Left lung (tissue), 10 donors: ENCODE measurements around the gene DNAJC5. TPM values are rescaled to one million over a fixed set of nuclear protein-coding genes. Genes with fewer than 3 reads are reported as not detected.

Experiments
- ATAC-seq: fragments of 200-7000 bp; cut with Tn5 transposase; one replicate; pipeline ENCODE4 v1.9.1; 2020; ENCODE audit warnings: moderate library complexity
- DNase-seq, 4 donors: peaks; one replicate each; pipeline ENCODE4 v3.0.0-alpha.2; 2013 to 2020
- H3K27ac ChIP-seq, 2 donors: fragments of 200-600 bp; sonication (generic) in 1 of 2; one replicate each; pipeline versions ENCODE4 v1.5.0 to v1.8.0; 2020 to 2021
- H3K27me3 ChIP-seq, 2 donors: fragments of 200-600 bp; sonication (generic) in 1 of 2; one replicate each; pipeline versions ENCODE4 v1.5.0 to v1.8.0; 2020 to 2021
- H3K36me3 ChIP-seq, 2 donors: fragments of 200-600 bp; sonication (generic) in 1 of 2; one replicate each; pipeline versions ENCODE4 v1.5.0 to v1.8.0; 2020 to 2021
- H3K4me1 ChIP-seq, 2 donors: fragments of 200-600 bp; one replicate each; pipeline ENCODE4 v1.8.0; 2021
- H3K4me3 ChIP-seq, 2 donors: fragments of 200-600 bp; sonication (generic) in 1 of 2; one replicate each; pipeline versions ENCODE4 v1.5.0 to v1.8.0; 2020 to 2021; ENCODE audit warnings: mild to moderate bottlenecking in 1 of 2
- H3K9me3 ChIP-seq, 2 donors: fragments of 200-600 bp; sonication (generic) in 1 of 2; one replicate each; pipeline versions ENCODE4 v1.5.0 to v1.8.0; 2020 to 2021
- intact Hi-C, 2 donors: fragments of 100-400 bp; cut with DNase I; formaldehyde crosslinking; loops; one replicate each; pipeline versions ENCODE4 v1.11.2 to v1.14.2; 2022
- polyA plus RNA-seq, 6 donors: library from polyadenylated mRNA; unstranded; fragments of 120-200 nt; gene quantifications; one replicate each; pipeline ENCODE4 v1.2.1, GENCODE V29; 2013; ENCODE audit not compliant: insufficient read length in 6 of 6
- total RNA-seq, 2 donors: library from RNA; stranded (reverse); fragmentation: NEBNext Ultra II Directional; extraction: Animal tissue kit (Norgen Biotek cat#: 25700); gene quantifications; one replicate each; pipeline ENCODE4 v1.2.1, GENCODE V29; 2021
- TF ChIP-seq, protein P1 (sequence below), 2 donors: fragments of 200-600 bp; sonication (generic) in 1 of 2; IDR thresholded peaks; one replicate each; pipeline versions ENCODE4 v1.5.0 to v1.8.0; 2021; ENCODE audit warnings: antibody characterized with exemption in 2 of 2
- donor health status: DM: no; HTN: yes; CAD: no.
- donor health status: DM: no; HTN: no; CAD: no.

Gene DNAJC5
- total and polyA plus RNA-seq, 8 donors: 17.5 to 59.5 (median 25.3) TPM

DNA sequence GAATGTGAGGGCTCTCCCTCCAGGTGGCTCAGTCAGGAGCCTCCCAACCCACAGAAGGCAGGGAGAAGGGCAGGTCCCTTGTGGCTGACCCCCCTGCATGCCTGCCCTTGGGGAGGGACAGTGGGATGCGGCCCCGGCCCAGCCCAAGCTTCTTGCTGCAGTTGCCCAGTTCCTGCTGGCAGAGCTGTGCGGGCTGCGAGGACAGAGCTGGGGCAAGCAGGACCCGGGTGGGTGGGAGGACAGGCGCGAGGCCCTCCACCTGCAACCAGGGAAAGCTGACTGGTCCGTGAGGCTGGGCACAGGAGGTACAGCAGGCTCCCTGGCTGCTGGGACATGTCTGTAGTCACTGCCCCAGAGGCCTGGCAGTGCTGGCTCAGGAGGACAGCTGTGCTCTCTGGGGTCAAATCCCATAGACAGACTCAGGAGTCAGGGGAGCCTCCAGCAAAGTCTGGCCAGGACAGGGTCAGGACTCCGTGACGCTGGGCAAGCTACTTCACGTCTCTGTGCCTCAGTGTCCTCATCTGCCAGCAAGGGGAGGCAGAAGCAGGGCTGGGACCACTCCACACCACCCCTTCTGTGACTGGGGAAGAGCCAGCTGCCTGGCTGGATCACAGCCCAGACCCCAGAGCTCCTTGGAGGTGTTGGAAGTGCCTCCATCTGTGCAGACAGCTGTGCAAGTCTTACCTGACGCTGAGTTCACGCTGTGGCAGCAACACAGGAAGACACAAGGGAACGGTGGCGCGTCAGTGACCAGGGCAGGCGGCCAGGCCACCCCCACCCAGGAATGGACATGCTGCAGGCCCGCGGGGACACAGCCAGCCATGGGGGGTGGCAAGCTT is 48.3 kb downstream of the DNAJC5 start:
- TF ChIP-seq, protein P1, sequence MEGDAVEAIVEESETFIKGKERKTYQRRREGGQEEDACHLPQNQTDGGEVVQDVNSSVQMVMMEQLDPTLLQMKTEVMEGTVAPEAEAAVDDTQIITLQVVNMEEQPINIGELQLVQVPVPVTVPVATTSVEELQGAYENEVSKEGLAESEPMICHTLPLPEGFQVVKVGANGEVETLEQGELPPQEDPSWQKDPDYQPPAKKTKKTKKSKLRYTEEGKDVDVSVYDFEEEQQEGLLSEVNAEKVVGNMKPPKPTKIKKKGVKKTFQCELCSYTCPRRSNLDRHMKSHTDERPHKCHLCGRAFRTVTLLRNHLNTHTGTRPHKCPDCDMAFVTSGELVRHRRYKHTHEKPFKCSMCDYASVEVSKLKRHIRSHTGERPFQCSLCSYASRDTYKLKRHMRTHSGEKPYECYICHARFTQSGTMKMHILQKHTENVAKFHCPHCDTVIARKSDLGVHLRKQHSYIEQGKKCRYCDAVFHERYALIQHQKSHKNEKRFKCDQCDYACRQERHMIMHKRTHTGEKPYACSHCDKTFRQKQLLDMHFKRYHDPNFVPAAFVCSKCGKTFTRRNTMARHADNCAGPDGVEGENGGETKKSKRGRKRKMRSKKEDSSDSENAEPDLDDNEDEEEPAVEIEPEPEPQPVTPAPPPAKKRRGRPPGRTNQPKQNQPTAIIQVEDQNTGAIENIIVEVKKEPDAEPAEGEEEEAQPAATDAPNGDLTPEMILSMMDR (IDR thresholded peaks at IDR 0.05): no peak
- Histone ChIP-seq H3K4me3 (no peak overlapping the region), H3K4me1 (peaks cover 0 to 53% of the 10 kb centered on the region in 2 donors), H3K27me3 (no peaks in the 10 kb centered on the region), H3K36me3 (peaks cover 0 to 70% of the 10 kb centered on the region in 2 donors), H3K9me3 (no peaks in the 10 kb centered on the region), H3K27ac (peak overlapping the region; percentile 33 to 73)
- peak in 1 of 4 donors; percentile 85 for DNase-seq
- intact Hi-C loops: no loop called here
- ATAC-seq: no peak

DNA sequence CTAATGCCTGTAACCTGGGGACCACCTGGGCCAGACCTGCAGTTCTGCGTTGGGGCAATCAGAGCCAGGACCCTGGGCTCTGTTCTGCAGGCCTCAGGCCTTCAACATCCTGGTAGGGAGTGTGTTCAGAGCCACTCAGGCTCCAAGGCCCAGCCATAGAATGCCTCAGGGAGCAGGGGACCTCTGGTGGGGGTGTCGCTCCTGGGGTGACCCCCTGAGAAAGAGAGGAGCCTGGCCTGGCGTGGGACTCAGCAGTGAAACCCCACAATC is 48.8 kb downstream of the DNAJC5 start:
- TF ChIP-seq, protein P1 (IDR thresholded peaks at IDR 0.05): no peak
- intact Hi-C loops: no loop called here
- no peaks in the 10 kb centered on the region for H3K9me3 ChIP-seq
- ATAC-seq (no peak), DNase-seq (peak in 1 of 4 donors; percentile 62)
- no peaks in the 10 kb centered on the region for H3K27me3 ChIP-seq
- H3K4me3 ChIP-seq: no peak overlapping the region
- peaks cover 3 to 54% of the 10 kb centered on the region in 2 donors for H3K4me1 ChIP-seq
- H3K27ac ChIP-seq: peak overlapping the region in 1 of 2 donors; percentile 73
- H3K36me3 ChIP-seq: peaks cover 0 to 64% of the 10 kb centered on the region in 2 donors

DNA sequence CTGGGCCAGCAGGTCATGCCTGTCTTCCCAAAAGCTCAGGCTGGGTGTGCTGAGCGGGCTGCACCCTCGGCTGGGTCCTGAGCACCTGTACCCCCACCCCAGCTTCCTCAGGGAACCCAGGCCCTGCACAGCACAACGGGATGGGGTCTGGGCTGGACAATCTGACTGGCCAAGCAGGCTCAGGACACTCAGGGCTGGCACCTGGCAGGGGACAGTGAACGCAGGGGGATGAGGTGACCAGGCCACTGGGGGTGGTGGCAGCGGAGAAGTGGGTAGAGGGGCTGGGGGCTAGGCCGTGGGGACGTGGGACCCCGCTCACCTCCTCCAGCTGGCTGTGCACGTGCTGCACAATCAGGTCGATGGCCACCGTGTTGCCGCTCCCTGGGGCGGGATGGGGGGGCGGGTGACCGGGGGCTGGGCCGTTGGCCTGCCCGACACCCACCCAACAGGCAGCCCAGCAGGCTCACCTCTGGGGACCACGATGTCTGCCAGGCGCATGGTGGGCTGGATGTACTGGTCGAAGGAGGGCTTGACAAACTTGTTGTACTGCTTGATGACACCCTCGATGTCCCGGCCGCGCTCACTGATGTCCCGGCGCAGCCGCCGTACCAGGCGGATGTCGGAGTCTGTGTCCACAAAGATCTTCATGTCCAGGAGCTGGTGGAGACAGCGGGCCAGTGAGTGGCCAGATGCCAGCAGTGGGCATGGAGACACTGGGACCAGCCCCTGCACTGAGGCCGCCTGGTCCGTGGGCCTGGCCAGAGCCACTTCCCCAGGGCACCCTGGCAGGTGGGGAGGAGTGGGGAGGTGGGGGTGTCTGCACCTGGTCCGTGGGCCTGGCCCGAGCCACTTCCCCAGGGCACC is 49.4 kb downstream of the DNAJC5 start:
- DNase-seq (peak in 1 of 4 donors; percentile 75), ATAC-seq (no peak)
- H3K27ac ChIP-seq: no peak overlapping the region
- H3K4me3 ChIP-seq: no peak overlapping the region
- H3K36me3 ChIP-seq: peaks cover 0 to 58% of the 10 kb centered on the region in 2 donors
- TF ChIP-seq, protein P1 (IDR thresholded peaks at IDR 0.05): no peak
- no peaks in the 10 kb centered on the region for H3K27me3 ChIP-seq
- no peaks in the 10 kb centered on the region for H3K9me3 ChIP-seq
- H3K4me1 ChIP-seq: peaks cover 8 to 56% of the 10 kb centered on the region in 2 donors
- intact Hi-C loops: no loop called here

DNA sequence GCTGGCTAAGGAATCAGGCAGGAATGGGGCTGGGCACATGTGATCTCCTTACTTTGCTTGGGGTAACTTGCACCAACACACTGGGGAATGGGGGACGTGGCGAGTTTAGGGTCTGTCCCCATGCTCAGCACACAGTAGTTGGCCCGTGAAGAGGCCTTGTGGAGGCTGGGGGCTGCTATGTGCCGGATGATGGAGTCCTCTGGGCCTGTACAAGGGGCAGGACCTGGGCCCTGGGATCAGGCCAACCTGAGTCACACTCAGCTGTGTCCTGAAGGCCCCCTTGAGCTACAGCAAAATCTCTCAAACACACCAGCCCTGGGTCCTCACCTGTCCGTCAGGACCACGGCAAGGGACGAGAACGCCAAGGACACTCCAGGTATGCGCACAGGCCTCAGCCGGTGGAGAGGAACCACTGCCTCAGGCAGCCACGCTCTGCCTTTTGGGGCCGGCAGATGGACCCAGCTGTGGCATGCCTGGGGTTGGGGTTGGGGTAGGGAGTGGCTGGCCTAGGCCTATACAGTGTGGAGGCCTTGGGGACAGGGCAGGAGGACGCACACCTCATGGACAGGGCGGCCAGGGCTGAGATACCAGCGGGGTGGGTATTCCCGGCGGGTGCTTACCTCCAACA is 50.2 kb downstream of the DNAJC5 start:
- ATAC-seq: no peak

More for the DNA sequence above, 50.2 kb downstream of the DNAJC5 start:
- Histone ChIP-seq H3K36me3 (peaks cover 0 to 50% of the 10 kb centered on the region in 2 donors), H3K27ac (no peak overlapping the region), H3K9me3 (no peaks in the 10 kb centered on the region), H3K4me1 (peaks cover 16 to 61% of the 10 kb centered on the region in 2 donors), H3K4me3 (no peak overlapping the region), H3K27me3 (no peaks in the 10 kb centered on the region)
- TF ChIP-seq, protein P1 (IDR thresholded peaks at IDR 0.05): no peak
- intact Hi-C loops: no loop called here
- peak in 1 of 4 donors; percentile 61 for DNase-seq
